Measurements from ENCODE around the gene FNDC8.
"Not testable (repeated sequence)": the region's sequence is repeated elsewhere in the genome, so short reads cannot be mapped to it uniquely, and the experiment has no call there.

FNDC8 gene

GRCh38 chr17:35095741-35096140 lies 25.7 kb upstream of the FNDC8 start:
- no peak for DNase-seq (ENCODE audit: low read depth)

GRCh38 chr17:35097776-35098175 lies 23.6 kb upstream of the FNDC8 start:
- DNase-seq (ENCODE audit: low read depth) = no peak

- no peak for DNase-seq (ENCODE audit: low read depth)
Observed at GRCh38 chr17:35099908-35100307, 21.5 kb upstream of the FNDC8 start.

- no peak for DNase-seq (ENCODE audit: low read depth)
Observed at GRCh38 chr17:35101036-35101435, 20.4 kb upstream of the FNDC8 start.

- DNase-seq (ENCODE audit: low read depth) = no peak
Observed at GRCh38 chr17:35101725-35102124, 19.7 kb upstream of the FNDC8 start.

GRCh38 chr17:35103271-35103670 lies 18.1 kb upstream of the FNDC8 start:
- DNase-seq (ENCODE audit: low read depth) = no peak

GRCh38 chr17:35104844-35105450 lies 16.5 kb upstream of the FNDC8 start:
- DNase-seq (ENCODE audit: low read depth) = no peak

- not testable (repeated sequence) for DNase-seq (ENCODE audit: low read depth)
Observed at GRCh38 chr17:35110791-35111190, 10.6 kb upstream of the FNDC8 start.

GRCh38 chr17:35116845-35117244 lies 4.6 kb upstream of the FNDC8 start:
- DNase-seq (ENCODE audit: low read depth) = no peak

- DNase-seq (ENCODE audit: low read depth) = no peak
Observed at GRCh38 chr17:35117984-35118383, 3.4 kb upstream of the FNDC8 start.

GRCh38 chr17:35119370-35120165 lies 1.8 kb upstream of the FNDC8 start, which contains the start of gene RAD51D:
RAD51D (minus strand) TSS chr17:35119860; CDS start chr17:35119613, 247 bp downstream.
- DNase-seq (ENCODE audit: low read depth) = peak; percentile 69

- DNase-seq (ENCODE audit: low read depth) = no peak
Observed at GRCh38 chr17:35127751-35128514, 6.5 kb downstream of the FNDC8 start.

- no peak for DNase-seq (ENCODE audit: low read depth)
Observed at GRCh38 chr17:35129154-35129972, 7.9 kb downstream of the FNDC8 start.

GRCh38 chr17:35129973-35130351 lies 8.5 kb downstream of the FNDC8 start:
- no peak for DNase-seq (ENCODE audit: low read depth)

GRCh38 chr17:35130392-35130791 lies 9.0 kb downstream of the FNDC8 start:
- no peak for DNase-seq (ENCODE audit: low read depth)

GRCh38 chr17:35132099-35132498 lies 10.7 kb downstream of the FNDC8 start:
- DNase-seq (ENCODE audit: low read depth) = no peak

GRCh38 chr17:35132816-35133550 lies 11.6 kb downstream of the FNDC8 start:
- DNase-seq (ENCODE audit: low read depth) = no peak

- DNase-seq (ENCODE audit: low read depth) = no peak
Observed at GRCh38 chr17:35135322-35135721, 13.9 kb downstream of the FNDC8 start.

- DNase-seq (ENCODE audit: low read depth) = no peak
Observed at GRCh38 chr17:35138218-35138617, 16.8 kb downstream of the FNDC8 start.

- peak; percentile 80 for DNase-seq (ENCODE audit: low read depth)
Observed at GRCh38 chr17:35141681-35142466, 20.5 kb downstream of the FNDC8 start, which contains the start of gene NLE1. NLE1 (minus strand) TSS chr17:35142303; CDS start chr17:35142275, 28 bp downstream.

Data from stimulated activated CD8-positive, alpha-beta memory T cell treated with anti-CD3 and anti-CD28 coated beads, Interleukin-4, amount 100 ng/mL, for 24 hours (primary cell).